GM12891 (cell line): ENCODE measurements around the gene CYP2W1. TPM values are rescaled to one million over a fixed set of nuclear protein-coding genes. Genes with fewer than 3 reads are reported as not detected.

Experiments used
- DNase-seq: peaks from one replicate; pipeline ENCODE4 v3.0.0; 2011; ENCODE audit warnings: low spot score; ENCODE audit not compliant: insufficient read length
- FAIRE-seq: peaks from 2 replicates; lab custom pipeline; 2011; peaks lifted over from hg19 to GRCh38; lab: Jason Lieb, UNC
- PAX5 ChIP-seq: IDR thresholded peaks from 2 replicates; pipeline ENCODE4 v1.6.1; 2011; ENCODE audit warnings: low read length, moderate library complexity, mild to moderate bottlenecking; ENCODE audit not compliant: insufficient read depth, severe bottlenecking
- POLR2A ChIP-seq: IDR thresholded peaks from 2 replicates; pipeline ENCODE4 v1.6.1; 2011; ENCODE audit warnings: low read depth, low read length, control low read depth
- POLR2AphosphoS5 ChIP-seq: IDR thresholded peaks from 2 replicates; pipeline ENCODE4 v1.6.1; 2011; ENCODE audit warnings: low read depth, low read length, control low read depth
- POU2F2 ChIP-seq: IDR thresholded peaks from 2 replicates; pipeline ENCODE4 v1.6.1; 2011; ENCODE audit warnings: low read depth, mild to moderate bottlenecking, control low read depth, low read length, moderate library complexity
- SPI1 ChIP-seq: IDR thresholded peaks from 2 replicates; pipeline ENCODE4 v1.6.1; 2011; ENCODE audit warnings: low read depth, low read length, control low read depth
- TAF1 ChIP-seq: IDR thresholded peaks from 2 replicates; pipeline ENCODE4 v1.6.1; 2011; ENCODE audit warnings: low read depth, low read length, control low read depth
- polyA plus RNA-seq: library from polyadenylated mRNA; unstranded; fragments of >200 nt; gene quantifications from one replicate; pipeline ENCODE4 v1.2.1, GENCODE V29; 2012; ENCODE audit warnings: low read depth, missing spikeins, inconsistent platforms; ENCODE audit not compliant: missing spikeins

CYP2W1 gene
- not detected for polyA plus RNA-seq

DNA sequence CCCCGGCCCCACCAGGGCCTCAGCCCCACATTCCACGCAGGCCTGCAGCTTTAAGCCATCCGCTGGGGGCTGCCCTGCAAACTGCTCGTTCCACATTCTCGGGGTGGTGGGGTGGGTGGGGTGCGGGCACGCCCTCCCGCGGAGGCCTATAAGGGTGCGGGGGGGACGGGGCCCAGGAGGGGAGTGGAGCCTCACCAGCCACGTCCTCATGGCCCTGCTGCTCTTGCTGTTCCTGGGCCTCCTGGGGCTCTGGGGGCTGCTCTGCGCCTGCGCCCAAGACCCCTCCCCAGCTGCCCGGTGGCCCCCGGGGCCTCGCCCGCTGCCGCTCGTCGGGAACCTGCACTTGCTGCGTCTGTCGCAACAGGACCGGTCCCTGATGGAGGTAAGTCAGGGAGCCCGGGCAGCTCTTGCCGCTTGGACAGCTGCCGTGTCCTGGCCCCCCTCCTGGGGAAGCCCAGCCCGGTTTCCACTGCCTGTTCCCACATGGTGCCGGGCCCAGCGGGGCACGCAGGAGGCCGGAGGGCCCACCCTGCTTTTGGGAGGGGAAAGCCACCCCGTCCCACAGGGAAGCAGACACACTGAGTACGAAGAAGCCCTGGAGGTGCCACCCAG lies at the start of gene CYP2W1:
Gene CYP2W1, plus strand, starts transcription at position 178 of the 612 bp plus-strand sequence. Its CDS starts 31 bp downstream, at position 209.
- no peak for TF ChIP-seq POLR2AphosphoS5
- no peak for TF ChIP-seq POLR2A
- TF ChIP-seq SPI1: no peak
- no peak for TF ChIP-seq TAF1
- TF ChIP-seq POU2F2: no peak
- no peak for TF ChIP-seq PAX5
- DNase-seq: no peak

GRCh38 chr7:934469-935163 lies 48.4 kb upstream of the CYP2W1 start:
- no peak for DNase-seq
- FAIRE-seq: no peak
- TF ChIP-seq POLR2AphosphoS5: no peak
- TF ChIP-seq PAX5: no peak
- TF ChIP-seq POU2F2: no peak
- TF ChIP-seq POLR2A: no peak
- TF ChIP-seq TAF1: no peak
- TF ChIP-seq SPI1: no peak

More for the DNA sequence above, at the start of gene CYP2W1:
- no peak for FAIRE-seq

GRCh38 chr7:935164-935873 lies 47.7 kb upstream of the CYP2W1 start:
- TF ChIP-seq POLR2AphosphoS5 (no peak), POU2F2 (no peak), PAX5 (no peak), TAF1 (no peak), POLR2A (no peak), SPI1 (no peak)
- no peak for DNase-seq
- no peak for FAIRE-seq

DNA sequence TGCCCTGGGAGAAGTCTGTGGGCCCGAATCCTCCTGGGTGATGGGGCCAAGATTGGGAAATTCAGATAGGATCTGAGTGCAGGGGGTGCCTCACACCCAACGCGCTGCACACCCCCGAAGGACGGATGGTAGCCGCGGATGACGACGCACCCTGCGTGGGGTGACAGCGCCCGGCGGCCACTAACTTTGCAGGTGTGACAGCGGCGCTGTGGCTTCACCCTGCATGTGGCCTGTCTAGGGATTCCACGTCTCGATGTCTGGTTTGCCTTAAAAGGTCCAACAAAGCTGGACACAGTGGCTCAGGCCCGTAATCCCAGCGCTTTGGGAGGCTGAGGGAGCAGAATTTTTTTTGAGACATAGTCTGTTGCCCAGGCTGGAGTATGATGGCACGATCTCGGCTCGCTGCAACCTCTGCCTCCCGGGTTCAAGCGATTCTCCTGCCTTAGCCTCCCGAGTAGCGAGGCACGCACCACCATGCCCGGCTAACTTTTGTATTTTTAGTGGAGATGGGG lies 47.1 kb upstream of the CYP2W1 start:
- FAIRE-seq (peak; percentile 47), DNase-seq (no peak)
- TF ChIP-seq TAF1 (no peak), POLR2AphosphoS5 (no peak), SPI1 (no peak), PAX5 (no peak), POU2F2 (no peak), POLR2A (no peak)

- FAIRE-seq (peak; percentile 86), DNase-seq (peak; percentile 88)
- TF ChIP-seq POLR2AphosphoS5 (no peak), POU2F2 (no peak), SPI1 (no peak), PAX5 (no peak), POLR2A (no peak), TAF1 (no peak)
Measured at GRCh38 chr7:936386-937054, 46.5 kb upstream of the CYP2W1 start.

- DNase-seq (no peak), FAIRE-seq (no peak)
- no peak for TF ChIP-seq POU2F2
- TF ChIP-seq TAF1: no peak
- TF ChIP-seq POLR2AphosphoS5: no peak
- TF ChIP-seq POLR2A: no peak
Measured at GRCh38 chr7:937856-938484, 45.0 kb upstream of the CYP2W1 start.

DNA sequence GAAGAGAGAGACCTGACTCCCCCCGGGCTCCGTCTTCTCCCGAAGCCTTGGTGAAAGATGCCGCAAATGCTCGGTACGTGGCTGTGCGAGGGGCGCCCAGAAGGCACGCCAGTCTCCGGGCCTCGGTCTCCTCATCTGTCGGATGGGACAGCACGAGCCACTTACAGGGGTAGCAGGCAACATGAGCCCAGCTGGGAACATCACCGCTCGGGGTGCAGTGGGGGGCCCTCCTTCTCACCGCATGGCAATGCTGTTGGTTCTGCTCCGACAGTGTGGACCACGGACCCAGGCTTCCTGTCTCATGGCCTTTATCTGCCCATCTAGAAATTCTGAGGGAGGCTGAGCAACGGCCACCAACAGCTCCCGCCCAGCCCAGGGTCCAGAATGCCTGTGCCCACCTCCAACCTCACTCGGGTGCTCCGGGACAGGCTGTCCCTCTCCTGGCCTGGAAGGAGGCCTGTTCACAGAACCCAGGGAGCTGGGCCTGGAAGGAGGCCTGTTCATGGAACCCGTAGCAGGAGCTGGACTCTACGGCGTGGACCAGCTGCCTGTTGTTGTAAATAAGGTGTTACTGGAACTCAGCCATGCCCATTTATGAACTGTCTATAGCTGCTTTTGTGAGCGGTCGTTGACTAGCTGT lies 44.3 kb upstream of the CYP2W1 start:
- TF ChIP-seq SPI1 (no peak), POLR2A (no peak), POLR2AphosphoS5 (no peak), TAF1 (no peak), POU2F2 (no peak), PAX5 (no peak)
- FAIRE-seq (no peak), DNase-seq (no peak)

- no peak for FAIRE-seq
- DNase-seq: no peak
- TF ChIP-seq PAX5 (no peak), TAF1 (no peak), POU2F2 (no peak)
Measured at GRCh38 chr7:939843-940242, 43.1 kb upstream of the CYP2W1 start.
